K562 (cell line): Measurements from ENCODE around the gene TSSK2. TPM values are rescaled to one million over a fixed set of nuclear protein-coding genes. Genes with fewer than 3 reads are reported as not detected.

Source experiments
- ASH1L ChIP-seq: fragments of 450-650 bp; IDR thresholded peaks from 2 replicates; pipeline ENCODE4 v1.6.1; 2018; ENCODE audit warnings: borderline replicate concordance, mild to moderate bottlenecking, low read depth; ENCODE audit not compliant: partially characterized antibody
- BCLAF1 ChIP-seq, 2 experiments: fragments of 450-650 bp in 1 of 2; IDR thresholded peaks; 2 replicates each; pipeline ENCODE4 v1.6.1; 2011 to 2017; ENCODE audit warnings: low read depth in 2 of 2, antibody characterized with exemption in 1 of 2, borderline replicate concordance in 1 of 2, low read length in 1 of 2, mild to moderate bottlenecking in 1 of 2, mixed read lengths in 1 of 2; ENCODE audit not compliant: control insufficient read depth in 1 of 2
- BRF1 ChIP-seq: IDR thresholded peaks from 3 replicates; pipeline ENCODE4 v1.6.1; 2011; ENCODE audit warnings: borderline replicate concordance, mild to moderate bottlenecking; ENCODE audit not compliant: insufficient read length; ENCODE audit errors: extremely low read depth
- CAMTA2 ChIP-seq: fragments of 250-450 bp; sonication (Bioruptor Pico); conservative IDR thresholded peaks from 2 replicates; pipeline ENCODE4 v1.5.1; 2022
- CREB1 ChIP-seq, 2 experiments: sonication (generic) in 1 of 2; formaldehyde crosslinking in 1 of 2; IDR thresholded peaks; 2 replicates each; pipeline versions ENCODE4 v1.6.1 to v1.8.0; 2012 to 2022; ENCODE audit warnings: inconsistent platforms in 1 of 2, mild to moderate bottlenecking in 1 of 2, missing genetic modification reagents in 1 of 2, moderate library complexity in 1 of 2
- DMBX1 ChIP-seq: fragments of 250-450 bp; sonication (Bioruptor Pico); IDR thresholded peaks from 2 replicates; pipeline ENCODE4 v1.8.0; 2022; ENCODE audit warnings: inconsistent platforms, mild to moderate bottlenecking, moderate library complexity, borderline replicate concordance
- JUN ChIP-seq, 2 experiments: sonication (generic) in 1 of 2; formaldehyde crosslinking in 1 of 2; IDR thresholded peaks; 2 replicates each; pipeline versions ENCODE4 v1.6.1 to v1.8.0; 2012 to 2022; ENCODE audit warnings: borderline replicate concordance in 2 of 2, mild to moderate bottlenecking in 2 of 2, improper control_type of control experiment in 1 of 2, low read depth in 1 of 2, low read length in 1 of 2, missing genetic modification reagents in 1 of 2
- KLF10 ChIP-seq: fragments of 250-450 bp; sonication (Bioruptor Pico); IDR thresholded peaks from 2 replicates; pipeline ENCODE4 v1.6.1; 2021; ENCODE audit warnings: matching md5 sums
- MCM7 ChIP-seq, 2 experiments: fragments of 450-650 bp; IDR thresholded peaks; 2 replicates each; pipeline ENCODE4 v1.6.1; 2016 to 2018
- MTA2 ChIP-seq: fragments of 450-650 bp; IDR thresholded peaks from 2 replicates; pipeline ENCODE4 v1.6.1; 2016; ENCODE audit warnings: low read depth
- PCBP1 ChIP-seq: fragments of 200-400 bp; formaldehyde crosslinking; IDR thresholded peaks from 2 replicates; pipeline ENCODE4 v1.6.1; 2018; ENCODE audit warnings: mild to moderate bottlenecking, low read depth, low read length; ENCODE audit not compliant: poor library complexity, severe bottlenecking
- PHB ChIP-seq: fragments of 250-450 bp; sonication (Bioruptor Pico); IDR thresholded peaks from 2 replicates; pipeline ENCODE4 v1.5.0; 2021
- RHOXF2B ChIP-seq: fragments of 250-450 bp; sonication (Bioruptor Pico); conservative IDR thresholded peaks from 2 replicates; pipeline ENCODE4 v1.5.1; 2021
- SMAD4 ChIP-seq: fragments of 250-450 bp; sonication (Bioruptor Pico); conservative IDR thresholded peaks from 2 replicates; pipeline ENCODE4 v1.8.0; 2021; ENCODE audit warnings: inconsistent platforms, mild to moderate bottlenecking, moderate library complexity
- SRSF9 ChIP-seq: fragments of 200-400 bp; formaldehyde crosslinking; IDR thresholded peaks from 2 replicates; pipeline ENCODE4 v1.6.1; 2017; ENCODE audit warnings: low read depth, low read length, borderline replicate concordance
- TCF3 ChIP-seq: sonication (generic); formaldehyde crosslinking; IDR thresholded peaks from 2 replicates; pipeline ENCODE4 v1.4.0; 2020; ENCODE audit warnings: mild to moderate bottlenecking, missing genetic modification reagents
- ZKSCAN8 ChIP-seq: fragments of 200-800 bp; sonication (Bioruptor generic); IDR thresholded peaks from 2 replicates; pipeline ENCODE4 v1.6.1; 2016; ENCODE audit warnings: missing genetic modification characterization, missing compliant biosample characterization
- ZNF444 ChIP-seq: fragments of 250-450 bp; sonication (Bioruptor Pico); IDR thresholded peaks from 2 replicates; pipeline ENCODE4 v1.4.0; 2020; ENCODE audit warnings: mild to moderate bottlenecking, moderate library complexity
- ZNF507 ChIP-seq: conservative IDR thresholded peaks from 2 replicates; pipeline ENCODE4 v1.6.1; 2017; ENCODE audit warnings: missing genetic modification characterization, missing compliant biosample characterization
- polyA plus RNA-seq, 8 experiments: library from polyadenylated mRNA; depleted of rRNA in 4 of 8; stranded (reverse) in 5 of 8; unstranded in 3 of 8; fragments of >200 nt; fragmentation: Nextera tagmentation in 2 of 8; fragmentation: Illumina TruSeq in 1 of 8; extraction: Ambion mirVana in 2 of 8; extraction: Trizol in 1 of 8; gene quantifications; 2 replicates each; pipeline versions ENCODE4 v1.2.1 to v1.2.3, GENCODE V29; 2011 to 2014; ENCODE audit warnings: inconsistent platforms in 1 of 8, missing spikeins in 1 of 8
- total RNA-seq, 7 experiments: library from RNA; depleted of rRNA in 6 of 7; stranded (reverse); fragments of >200 nt in 6 of 7; fragmentation: Illumina TruSeq in 2 of 7; extraction: Trizol in 2 of 7; gene quantifications; 2 replicates each; pipeline versions ENCODE4 v1.2.1 to v1.2.3, GENCODE V29; 2011 to 2021; ENCODE audit warnings: low replicate concordance in 1 of 7
- TF ChIP-seq, protein P1 (sequence below): fragments of 450-650 bp; IDR thresholded peaks from 2 replicates; pipeline ENCODE4 v1.6.1; 2018; ENCODE audit warnings: mild to moderate bottlenecking, low read depth; ENCODE audit not compliant: partially characterized antibody

TSSK2 gene
- total and polyA plus RNA-seq, 9 of the 15 experiments (the other 6 are each of a cell fraction or from before 2014, with no cell fraction given): 0.04 TPM; not detected in 8

- TF ChIP-seq, protein P1, sequence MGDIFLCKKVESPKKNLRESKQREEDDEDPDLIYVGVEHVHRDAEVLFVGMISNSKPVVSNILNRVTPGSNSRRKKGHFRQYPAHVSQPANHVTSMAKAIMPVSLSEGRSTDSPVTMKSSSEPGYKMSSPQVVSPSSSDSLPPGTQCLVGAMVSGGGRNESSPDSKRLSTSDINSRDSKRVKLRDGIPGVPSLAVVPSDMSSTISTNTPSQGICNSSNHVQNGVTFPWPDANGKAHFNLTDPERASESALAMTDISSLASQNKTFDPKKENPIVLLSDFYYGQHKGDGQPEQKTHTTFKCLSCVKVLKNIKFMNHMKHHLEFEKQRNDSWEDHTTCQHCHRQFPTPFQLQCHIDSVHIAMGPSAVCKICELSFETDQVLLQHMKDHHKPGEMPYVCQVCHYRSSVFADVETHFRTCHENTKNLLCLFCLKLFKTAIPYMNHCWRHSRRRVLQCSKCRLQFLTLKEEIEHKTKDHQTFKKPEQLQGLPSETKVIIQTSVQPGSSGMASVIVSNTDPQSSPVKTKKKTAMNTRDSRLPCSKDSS: no peak
- TF ChIP-seq MTA2 (no peak), JUN (IDR thresholded peaks at IDR 0.05; ENCODE audit: borderline replicate concordance, low read depth, low read length) (no peak), JUN (CRISPR knock-in tag; IDR thresholded peaks at IDR 0.05; ENCODE audit: borderline replicate concordance) (no peak), ZKSCAN8 (CRISPR knock-in tag) (no peak), CREB1 (IDR thresholded peaks at IDR 0.05) (no peak), CREB1 (CRISPR knock-in tag; IDR thresholded peaks at IDR 0.05) (no peak), ZNF507 (tag) (no peak), CAMTA2 (CRISPR knock-in tag) (no peak), SMAD4 (CRISPR knock-in tag) (no peak), DMBX1 (CRISPR knock-in tag) (no peak), KLF10 (CRISPR knock-in tag) (no peak), ZNF444 (CRISPR knock-in tag) (no peak), BCLAF1 (IDR thresholded peaks at IDR 0.05; ENCODE audit: borderline replicate concordance in 1 of 2, control insufficient read depth in 1 of 2, low read depth in 2 of 2, low read length in 1 of 2) (no peak), TCF3 (CRISPR knock-in tag) (no peak), BRF1 (no peak), RHOXF2B (CRISPR knock-in tag) (no peak), ASH1L (no peak), PHB (CRISPR knock-in tag) (peak; percentile 39; the same call in 1 of the 2 replicates), PCBP1 (no peak), MCM7 (IDR thresholded peaks at IDR 0.05) (peak in 1 of 2 experiments; percentile 8; a peak in 1 of 4 replicates), SRSF9 (no peak)
- TF ChIP-seq, all 486 proteins: peak for 4
These were observed 3.1 kb upstream of the TSSK2 start (continued) for GRCh38 chr22:19128009-19128401.
